IMR-90 (cell line): ENCODE measurements around the gene SDC3. TPM values are rescaled to one million over a fixed set of nuclear protein-coding genes. Genes with fewer than 3 reads are reported as not detected.

Experiments
- ATAC-seq: fragments of 200-7000 bp; cut with Tn5 transposase; 2 replicates; pipeline ENCODE4 v1.9.1; 2020; ENCODE audit warnings: low read depth, mild to moderate bottlenecking, moderate library complexity
- BruUV-seq: library from RNA; stranded (reverse); fragments of 400-500 nt; replicated peaks from 2 replicates; lab custom pipeline; 2021; lab: Mats Ljungman, UMichigan
- CTCF ChIA-PET: fragments of 300-600 bp; formaldehyde crosslinking; extraction: SDS; loops from one replicate; lab custom pipeline; 2021; ENCODE audit warnings: antibody characterized with exemption; lab: Yijun Ruan, JAX
- POLR2A ChIA-PET: fragments of 300-600 bp; sonication (Branson Sonifier 250); formaldehyde crosslinking; loops from one replicate; lab custom pipeline; 2022; ENCODE audit warnings: antibody characterized with exemption; ENCODE audit not compliant: unreplicated experiment; lab: Charles Lee
- DNase-seq: peaks from one replicate; pipeline ENCODE4 v3.0.0; 2013
- H2AFZ ChIP-seq: replicated peaks from 2 replicates; pipeline ENCODE3; 2013; ENCODE audit warnings: low read length, mild to moderate bottlenecking; ENCODE audit not compliant: poor library complexity
- H2AK5ac ChIP-seq: 2 replicates; pipeline ENCODE4 v1.6.1; 2013; ENCODE audit warnings: low read depth, low read length, inconsistent platforms
- H2AK9ac ChIP-seq: replicated peaks from 2 replicates; pipeline ENCODE3; 2013; ENCODE audit warnings: mild to moderate bottlenecking, low read depth, low read length, moderate library complexity; ENCODE audit not compliant: poor library complexity
- H2BK120ac ChIP-seq: 2 replicates; pipeline ENCODE4 v1.6.1; 2013; ENCODE audit warnings: low read depth, low read length, inconsistent platforms
- H2BK15ac ChIP-seq: 3 replicates; pipeline ENCODE4 v1.6.1; 2013; ENCODE audit warnings: low read depth, low read length, inconsistent platforms
- H2BK20ac ChIP-seq: 2 replicates; pipeline ENCODE4 v1.6.1; 2013; ENCODE audit warnings: low read depth, mild to moderate bottlenecking, inconsistent platforms, low read length, moderate library complexity
- H2BK5ac ChIP-seq: 2 replicates; pipeline ENCODE4 v1.6.1; 2013; ENCODE audit warnings: mild to moderate bottlenecking, low read depth, low read length, inconsistent platforms; ENCODE audit not compliant: poor library complexity, severe bottlenecking
- H3K14ac ChIP-seq: replicated peaks from 2 replicates; pipeline ENCODE4 v1.6.1; 2013; ENCODE audit warnings: low read depth, low read length, inconsistent platforms
- H3K18ac ChIP-seq: 2 replicates; pipeline ENCODE4 v1.6.1; 2013; ENCODE audit warnings: low read depth, low read length, control low read depth
- H3K23ac ChIP-seq: 2 replicates; pipeline ENCODE4 v1.6.1; 2013; ENCODE audit warnings: low read depth, low read length, inconsistent platforms
- H3K27ac ChIP-seq: 2 replicates; pipeline ENCODE4 v1.5.1; 2013; ENCODE audit warnings: mild to moderate bottlenecking, control low read depth, low read length; ENCODE audit not compliant: insufficient read depth
- H3K27me3 ChIP-seq: 2 replicates; pipeline ENCODE4 v1.6.1; 2013; ENCODE audit warnings: low read length; ENCODE audit not compliant: control insufficient read depth, insufficient read depth
- H3K36me3 ChIP-seq: 2 replicates; pipeline ENCODE4 v1.6.1; 2013; ENCODE audit warnings: low read length, mixed read lengths; ENCODE audit not compliant: control insufficient read depth, insufficient read depth
- H3K4ac ChIP-seq: 2 replicates; pipeline ENCODE4 v1.6.1; 2013; ENCODE audit warnings: low read depth, low read length, inconsistent platforms
- H3K4me1 ChIP-seq: 2 replicates; pipeline ENCODE4 v1.6.1; 2013; ENCODE audit warnings: low read length, mixed read lengths; ENCODE audit not compliant: control insufficient read depth, insufficient read depth
- H3K4me2 ChIP-seq: 2 replicates; pipeline ENCODE4 v1.6.1; 2013; ENCODE audit warnings: low read depth, mild to moderate bottlenecking, control low read depth, low read length, moderate library complexity
- H3K4me3 ChIP-seq: 2 replicates; pipeline ENCODE4 v1.5.1; 2013; ENCODE audit warnings: low read depth, mild to moderate bottlenecking, control low read depth, low read length, moderate library complexity; ENCODE audit not compliant: insufficient read depth
- H3K56ac ChIP-seq: 2 replicates; pipeline ENCODE4 v1.6.1; 2013; ENCODE audit warnings: low read length, inconsistent platforms; ENCODE audit not compliant: insufficient read depth; ENCODE audit errors: extremely low read depth
- H3K79me1 ChIP-seq, 2 experiments: 2 replicates each; pipeline ENCODE4 v1.6.1; 2013; ENCODE audit warnings: low read length in 2 of 2, inconsistent platforms in 1 of 2, low read depth in 1 of 2
- H3K9ac ChIP-seq: 2 replicates; pipeline ENCODE4 v1.6.1; 2013; ENCODE audit warnings: low read depth, low read length, control low read depth
- H3K9me1 ChIP-seq: 2 replicates; pipeline ENCODE4 v1.6.1; 2013; ENCODE audit warnings: low read length, inconsistent platforms; ENCODE audit not compliant: insufficient read depth
- H3K9me3 ChIP-seq: 2 replicates; pipeline ENCODE4 v1.6.1; 2013; ENCODE audit warnings: low read length; ENCODE audit not compliant: control insufficient read depth, insufficient read depth
- H4K20me1 ChIP-seq: 2 replicates; pipeline ENCODE4 v1.6.1; 2013; ENCODE audit warnings: low read length, inconsistent platforms; ENCODE audit not compliant: insufficient read depth
- H4K5ac ChIP-seq: 2 replicates; pipeline ENCODE4 v1.6.1; 2013; ENCODE audit warnings: mild to moderate bottlenecking, low read depth, low read length, control low read depth
- H4K8ac ChIP-seq, 2 experiments: 2 replicates each; pipeline ENCODE4 v1.6.1; 2013; ENCODE audit warnings: low read depth in 2 of 2, low read length in 2 of 2, control low read depth in 1 of 2, inconsistent platforms in 1 of 2
- H4K91ac ChIP-seq: 2 replicates; pipeline ENCODE4 v1.6.1; 2013; ENCODE audit warnings: low read depth, low read length, inconsistent platforms; ENCODE audit not compliant: insufficient read depth
- BHLHE40 ChIP-seq: fragments of 150-350 bp; IDR thresholded peaks from 2 replicates; pipeline ENCODE4 v1.6.1; 2016; ENCODE audit warnings: mild to moderate bottlenecking, low read depth, low read length
- CEBPB ChIP-seq: IDR thresholded peaks from 2 replicates; pipeline ENCODE4 v1.6.1; 2012; ENCODE audit warnings: low read depth, low read length, improper control_type of control experiment
- CHD1 ChIP-seq: IDR thresholded peaks from 2 replicates; pipeline ENCODE4 v1.6.1; 2012; ENCODE audit warnings: low read depth, low read length, improper control_type of control experiment
- MAZ ChIP-seq: IDR thresholded peaks from 2 replicates; pipeline ENCODE4 v1.6.1; 2012; ENCODE audit warnings: low read depth, mild to moderate bottlenecking, low read length, improper control_type of control experiment, moderate library complexity, borderline replicate concordance
- MXI1 ChIP-seq: IDR thresholded peaks from 2 replicates; pipeline ENCODE4 v1.6.1; 2012; ENCODE audit warnings: low read depth, mild to moderate bottlenecking, low read length, moderate library complexity, borderline replicate concordance
- RAD21 ChIP-seq: IDR thresholded peaks from 2 replicates; pipeline ENCODE4 v1.6.1; 2012; ENCODE audit warnings: low read length, improper control_type of control experiment
- RCOR1 ChIP-seq: IDR thresholded peaks from 2 replicates; pipeline ENCODE4 v1.6.1; 2012; ENCODE audit warnings: mild to moderate bottlenecking, low read length, improper control_type of control experiment; ENCODE audit not compliant: insufficient replicate concordance
- SMC3 ChIP-seq: fragments of 150-350 bp; IDR thresholded peaks from 2 replicates; pipeline ENCODE4 v1.6.1; 2016; ENCODE audit warnings: low read depth, mild to moderate bottlenecking, antibody characterized with exemption, low read length, moderate library complexity
- WGBS, 2 experiments: methylation state at CpG; one replicate each; pipeline versions ENCODE4 v1.1.5 to v1.1.7; 2013; ENCODE audit warnings: missing lambda C conversion rate in 2 of 2; ENCODE audit not compliant: insufficient read length in 1 of 2; ENCODE audit errors: extremely low coverage in 2 of 2; 5-methylcytosine and 5-hydroxymethylcytosine counted together
- dilution Hi-C: fragments of 300-500 bp; cut with HindIII; formaldehyde crosslinking; loops from one replicate; pipeline ENCODE4 v1.14.3; 2018; ENCODE audit warnings: low sequenced_read_pairs; ENCODE audit not compliant: unreplicated experiment
- in situ Hi-C: fragments of 300-500 bp; cut with MboI; formaldehyde crosslinking; loops from 3 replicates; pipeline ENCODE4 v1.14.3; 2019; ENCODE audit warnings: low sequenced_read_pairs, inconsistent platforms, mixed read lengths
- intact Hi-C: fragments of 100-400 bp; cut with micrococcal nuclease; formaldehyde crosslinking; loops from 2 replicates; pipeline ENCODE4 v1.10.0; 2022
- polyA plus RNA-seq, 3 experiments: library from polyadenylated mRNA; depleted of rRNA; stranded (reverse); fragments of >200 nt; gene quantifications; 2 replicates each; pipeline ENCODE4 v1.2.3, GENCODE V29; 2012; ENCODE audit warnings: low replicate concordance in 1 of 3
- total RNA-seq: library from RNA; depleted of rRNA; stranded (reverse); fragments of >200 nt; gene quantifications from 2 replicates; pipeline ENCODE4 v1.2.3, GENCODE V29; 2012
- TF ChIP-seq, protein P1 (sequence below): fragments of 150-350 bp; IDR thresholded peaks from 2 replicates; pipeline ENCODE4 v1.6.1; 2016; ENCODE audit warnings: low read depth, mild to moderate bottlenecking, low read length, moderate library complexity, borderline replicate concordance
- TF ChIP-seq, protein P2 (sequence below): conservative IDR thresholded peaks from 2 replicates; pipeline ENCODE4 v1.5.1; 2012; ENCODE audit warnings: mild to moderate bottlenecking, low read depth, low read length, improper control_type of control experiment
- TF ChIP-seq, protein P3 (sequence below): fragments of 150-350 bp; IDR thresholded peaks from 2 replicates; pipeline ENCODE4 v1.6.1; 2017; ENCODE audit warnings: mild to moderate bottlenecking, antibody characterized with exemption, low read length, low read depth

Gene SDC3
- total and polyA plus RNA-seq, 2 of the 4 experiments (the other 2 are of a cell fraction): 13.1 to 71.5 TPM

DNA sequence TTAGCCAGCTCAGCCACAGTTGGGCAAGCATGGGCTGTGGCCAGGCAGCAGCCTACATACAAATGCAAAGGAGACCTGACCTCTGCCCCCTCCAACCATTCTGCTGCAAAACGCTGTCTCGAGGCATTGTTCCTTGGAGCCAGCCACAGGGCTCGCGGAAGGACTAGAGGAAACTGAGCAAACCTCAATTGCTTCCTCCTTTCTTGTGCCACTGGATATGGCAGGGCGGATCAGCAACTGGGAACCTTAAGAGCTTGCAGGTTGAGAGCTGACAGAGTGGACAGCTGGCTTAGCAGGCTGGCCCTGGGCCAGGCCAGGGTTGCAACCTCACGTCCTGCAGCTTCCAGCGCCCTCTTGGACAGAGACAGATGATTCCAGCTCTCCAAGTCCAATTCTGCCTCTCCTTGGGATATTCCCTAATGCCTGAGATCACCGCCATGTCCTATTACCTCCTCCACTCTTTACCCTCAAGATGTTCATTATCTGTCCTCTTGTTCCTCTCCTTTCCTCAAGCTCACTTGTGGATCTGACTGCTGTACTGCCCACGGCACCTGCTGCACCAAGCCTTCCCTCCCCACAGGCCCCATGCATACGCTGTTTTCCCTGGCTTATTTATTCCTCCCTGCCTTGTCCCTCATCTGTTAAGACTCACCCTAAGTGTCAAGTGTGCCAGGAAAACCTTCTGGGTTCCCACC, 67.5 kb downstream of the SDC3 start (continued):
- TF ChIP-seq RCOR1: no peak

DNA sequence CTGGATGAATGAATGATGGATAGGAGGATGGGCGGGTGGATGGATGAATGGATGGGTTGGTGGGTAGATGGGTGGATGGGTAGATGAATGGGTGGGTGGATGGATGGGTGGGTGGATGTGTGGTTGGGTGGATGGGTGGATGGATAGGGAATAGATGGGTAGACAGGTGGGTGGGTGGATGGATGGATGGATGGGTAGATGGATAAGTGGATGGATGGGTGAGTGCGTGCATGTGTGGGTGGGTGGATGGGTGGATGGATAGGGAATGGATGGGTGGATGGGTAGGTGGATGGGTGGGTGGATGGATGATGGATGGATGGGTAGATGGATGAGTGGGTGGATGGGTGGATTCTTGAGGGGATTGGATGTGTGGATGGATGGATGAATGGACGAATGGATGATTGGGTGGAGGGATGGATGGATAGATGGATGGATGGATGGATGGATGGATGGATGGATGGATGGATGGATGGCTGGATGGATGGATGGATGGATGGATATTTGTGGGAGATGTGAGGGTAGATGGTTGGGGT, 68.7 kb downstream of the SDC3 start:
- Histone ChIP-seq H4K91ac (no peak overlapping the region), H4K8ac (no peak overlapping the region), H3K79me1 (no peaks in the 10 kb centered on the region), H3K36me3 (no peaks in the 10 kb centered on the region), H3K27me3 (peaks cover 40% of the 10 kb centered on the region), H2AFZ (no peak overlapping the region), H3K56ac (no peak overlapping the region), H2AK9ac (no peak overlapping the region), H2BK5ac (no peak overlapping the region), H3K14ac (no peak overlapping the region), H2BK15ac (no peak overlapping the region), H2BK120ac (no peak overlapping the region), H3K18ac (no peak overlapping the region), H4K5ac (no peak overlapping the region), H3K27ac (no peak overlapping the region), H2AK5ac (no peak overlapping the region), H3K4me1 (no peaks in the 10 kb centered on the region; the same call in 1 of the 2 replicates), H3K9me3 (no peaks in the 10 kb centered on the region; the same call in 1 of the 2 replicates), H3K4me2 (no peak overlapping the region), H3K9ac (no peak overlapping the region), H2BK20ac (no peak overlapping the region), H3K4me3 (no peak overlapping the region), H3K23ac (no peak overlapping the region), H3K9me1 (no peaks in the 10 kb centered on the region), H4K20me1 (no peaks in the 10 kb centered on the region), H3K4ac (no peak overlapping the region)
- DNase-seq (no peak), ATAC-seq (no peak)
- intact Hi-C loops (no loop called here), dilution Hi-C loops (no loop called here), in situ Hi-C loops (no loop called here)
- ChIA-PET CTCF (interaction anchor here (1.2 kb wide), 1 partner anchor 38 kb away, joined by 5 read pairs; no protein-coding TSS in a partner anchor), POLR2A (no interaction called here)
- no peak for TF ChIP-seq BHLHE40
- no peak for TF ChIP-seq SMC3
- TF ChIP-seq MAZ: no peak
- TF ChIP-seq, protein P1, sequence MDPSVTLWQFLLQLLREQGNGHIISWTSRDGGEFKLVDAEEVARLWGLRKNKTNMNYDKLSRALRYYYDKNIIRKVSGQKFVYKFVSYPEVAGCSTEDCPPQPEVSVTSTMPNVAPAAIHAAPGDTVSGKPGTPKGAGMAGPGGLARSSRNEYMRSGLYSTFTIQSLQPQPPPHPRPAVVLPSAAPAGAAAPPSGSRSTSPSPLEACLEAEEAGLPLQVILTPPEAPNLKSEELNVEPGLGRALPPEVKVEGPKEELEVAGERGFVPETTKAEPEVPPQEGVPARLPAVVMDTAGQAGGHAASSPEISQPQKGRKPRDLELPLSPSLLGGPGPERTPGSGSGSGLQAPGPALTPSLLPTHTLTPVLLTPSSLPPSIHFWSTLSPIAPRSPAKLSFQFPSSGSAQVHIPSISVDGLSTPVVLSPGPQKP: no peak
- no peak for TF ChIP-seq CHD1
- TF ChIP-seq, protein P2, sequence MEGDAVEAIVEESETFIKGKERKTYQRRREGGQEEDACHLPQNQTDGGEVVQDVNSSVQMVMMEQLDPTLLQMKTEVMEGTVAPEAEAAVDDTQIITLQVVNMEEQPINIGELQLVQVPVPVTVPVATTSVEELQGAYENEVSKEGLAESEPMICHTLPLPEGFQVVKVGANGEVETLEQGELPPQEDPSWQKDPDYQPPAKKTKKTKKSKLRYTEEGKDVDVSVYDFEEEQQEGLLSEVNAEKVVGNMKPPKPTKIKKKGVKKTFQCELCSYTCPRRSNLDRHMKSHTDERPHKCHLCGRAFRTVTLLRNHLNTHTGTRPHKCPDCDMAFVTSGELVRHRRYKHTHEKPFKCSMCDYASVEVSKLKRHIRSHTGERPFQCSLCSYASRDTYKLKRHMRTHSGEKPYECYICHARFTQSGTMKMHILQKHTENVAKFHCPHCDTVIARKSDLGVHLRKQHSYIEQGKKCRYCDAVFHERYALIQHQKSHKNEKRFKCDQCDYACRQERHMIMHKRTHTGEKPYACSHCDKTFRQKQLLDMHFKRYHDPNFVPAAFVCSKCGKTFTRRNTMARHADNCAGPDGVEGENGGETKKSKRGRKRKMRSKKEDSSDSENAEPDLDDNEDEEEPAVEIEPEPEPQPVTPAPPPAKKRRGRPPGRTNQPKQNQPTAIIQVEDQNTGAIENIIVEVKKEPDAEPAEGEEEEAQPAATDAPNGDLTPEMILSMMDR: no peak
- no peak for TF ChIP-seq MXI1
- TF ChIP-seq RCOR1: no peak
- TF ChIP-seq, protein P3, sequence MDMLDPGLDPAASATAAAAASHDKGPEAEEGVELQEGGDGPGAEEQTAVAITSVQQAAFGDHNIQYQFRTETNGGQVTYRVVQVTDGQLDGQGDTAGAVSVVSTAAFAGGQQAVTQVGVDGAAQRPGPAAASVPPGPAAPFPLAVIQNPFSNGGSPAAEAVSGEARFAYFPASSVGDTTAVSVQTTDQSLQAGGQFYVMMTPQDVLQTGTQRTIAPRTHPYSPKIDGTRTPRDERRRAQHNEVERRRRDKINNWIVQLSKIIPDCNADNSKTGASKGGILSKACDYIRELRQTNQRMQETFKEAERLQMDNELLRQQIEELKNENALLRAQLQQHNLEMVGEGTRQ: no peak
- TF ChIP-seq RAD21: no peak
- TF ChIP-seq CEBPB: no peak
- WGBS, 2 experiments: 83 to 100% methylated on average over 2 to 3 of the region's 3 CpGs
- no TSS peak for BruUV-seq
